HG03520 (cell line): Measurements from ENCODE around the gene PPP1R2.
"Not testable (repeated sequence)": the region's sequence is repeated elsewhere in the genome, so short reads cannot be mapped to it uniquely, and the experiment has no call there.

Source experiments
- ATAC-seq: cut with Tn5 transposase; IDR thresholded peaks from one replicate; pipeline ENCODE4 v1.9.1; 2021; ENCODE audit warnings: mild to moderate bottlenecking, moderate library complexity; ENCODE audit not compliant: unreplicated experiment

PPP1R2 gene

GRCh38 chr3:195540511-195540910, 2.6 kb downstream of the PPP1R2 start:
- no peak for ATAC-seq

GRCh38 chr3:195540027-195540426, 3.1 kb downstream of the PPP1R2 start:
- no peak for ATAC-seq

GRCh38 chr3:195539479-195539878, 3.6 kb downstream of the PPP1R2 start:
- no peak for ATAC-seq

GRCh38 chr3:195537995-195538394, 5.1 kb downstream of the PPP1R2 start:
- peak; percentile 36 for ATAC-seq

GRCh38 chr3:195535293-195535692, 7.8 kb downstream of the PPP1R2 start:
- no peak for ATAC-seq

GRCh38 chr3:195532834-195533233, 10.3 kb downstream of the PPP1R2 start:
- ATAC-seq, result no peak

GRCh38 chr3:195532345-195532744, 10.8 kb downstream of the PPP1R2 start:
- no peak for ATAC-seq

GRCh38 chr3:195531683-195532082, 11.4 kb downstream of the PPP1R2 start:
- no peak for ATAC-seq

- ATAC-seq, result no peak
Measured at GRCh38 chr3:195526492-195526891, 16.6 kb downstream of the PPP1R2 start.

- no peak for ATAC-seq
Measured at GRCh38 chr3:195524171-195524896, 18.8 kb downstream of the PPP1R2 start.

GRCh38 chr3:195522254-195523023, 20.7 kb downstream of the PPP1R2 start:
- ATAC-seq, result no peak

- no peak for ATAC-seq
Measured at GRCh38 chr3:195517030-195517429, 26.1 kb downstream of the PPP1R2 start.

GRCh38 chr3:195514610-195515235, 28.4 kb downstream of the PPP1R2 start:
- ATAC-seq, result not testable (repeated sequence)

GRCh38 chr3:195512798-195513345, 30.3 kb downstream of the PPP1R2 start:
- ATAC-seq, result no peak

GRCh38 chr3:195511136-195511535, 32.0 kb downstream of the PPP1R2 start:
- no peak for ATAC-seq

- no peak for ATAC-seq
Measured at GRCh38 chr3:195508185-195508584, 34.9 kb downstream of the PPP1R2 start.

GRCh38 chr3:195475614-195476013, 67.5 kb downstream of the PPP1R2 start:
- no peak for ATAC-seq

GRCh38 chr3:195475116-195475515, 68.0 kb downstream of the PPP1R2 start:
- ATAC-seq, result not testable (repeated sequence)

GRCh38 chr3:195468841-195469240, 74.3 kb downstream of the PPP1R2 start:
- no peak for ATAC-seq

GRCh38 chr3:195468391-195468776, 74.7 kb downstream of the PPP1R2 start:
- no peak for ATAC-seq

- ATAC-seq, result no peak
Measured at GRCh38 chr3:195467641-195468390, 75.3 kb downstream of the PPP1R2 start.
